K562 (cell line): Measurements from ENCODE around the gene ALKBH4.

ENCODE experiments used
- EZH2 ChIP-seq: IDR thresholded peaks from 2 replicates; pipeline ENCODE4 v1.6.1; 2012; ENCODE audit warnings: low read depth, mild to moderate bottlenecking, inconsistent platforms, low read length, borderline replicate concordance
- HDAC2 ChIP-seq: fragments of 450-650 bp; IDR thresholded peaks from 2 replicates; pipeline ENCODE4 v1.6.1; 2016; ENCODE audit warnings: mild to moderate bottlenecking
- HNRNPK ChIP-seq: fragments of 200-400 bp; formaldehyde crosslinking; IDR thresholded peaks from one replicate; pipeline ENCODE4 v1.6.1; 2018; ENCODE audit warnings: mild to moderate bottlenecking, low read depth, low read length; ENCODE audit not compliant: poor library complexity, severe bottlenecking
- MCM2 ChIP-seq: fragments of 450-650 bp; IDR thresholded peaks from 2 replicates; pipeline ENCODE4 v1.6.1; 2017; ENCODE audit warnings: low read depth, mild to moderate bottlenecking
- RCOR1 ChIP-seq, 2 experiments: IDR thresholded peaks; 2 replicates each; pipeline ENCODE4 v1.6.1; 2012; ENCODE audit warnings: low read depth in 2 of 2, low read length in 2 of 2, borderline replicate concordance in 1 of 2, improper control_type of control experiment in 1 of 2
- SMC3 ChIP-seq: conservative IDR thresholded peaks from 2 replicates; pipeline ENCODE4 v1.6.1; 2011; ENCODE audit warnings: low read depth, low read length, improper control_type of control experiment; ENCODE audit not compliant: insufficient read depth
- TAF1 ChIP-seq: IDR thresholded peaks from 2 replicates; pipeline ENCODE4 v1.6.1; 2011; ENCODE audit warnings: mild to moderate bottlenecking, low read length, moderate library complexity; ENCODE audit not compliant: insufficient read depth, control insufficient read depth, severe bottlenecking; ENCODE audit errors: extremely low read depth
- ZEB2 ChIP-seq: fragments of 450-650 bp; IDR thresholded peaks from 2 replicates; pipeline ENCODE4 v1.6.1; 2016
- ZNF436 ChIP-seq: fragments of 250-450, 450-650 bp; sonication (Bioruptor Pico); formaldehyde crosslinking; IDR thresholded peaks from 2 replicates; pipeline ENCODE4 v1.7.0; 2020; ENCODE audit warnings: mild to moderate bottlenecking
- ZNF707 ChIP-seq: fragments of 250-450 bp; sonication (Bioruptor Pico); conservative IDR thresholded peaks from 2 replicates; pipeline ENCODE4 v1.8.0; 2022; ENCODE audit warnings: inconsistent platforms, mild to moderate bottlenecking, moderate library complexity
- TF ChIP-seq, protein P1 (sequence below): sonication (generic); formaldehyde crosslinking; IDR thresholded peaks from 2 replicates; pipeline ENCODE4 v1.5.0; 2020; ENCODE audit warnings: missing genetic modification reagents
- TF ChIP-seq, protein P2 (sequence below), 3 experiments: IDR thresholded peaks in 2 of 3; conservative IDR thresholded peaks in 1 of 3; 2 replicates each; pipeline ENCODE4 v1.5.1; 2011 to 2012; ENCODE audit warnings: low read length in 3 of 3, mild to moderate bottlenecking in 3 of 3, control low read depth in 2 of 3, improper control_type of control experiment in 1 of 3, inconsistent platforms in 1 of 3, low read depth in 1 of 3, mixed read lengths in 1 of 3, moderate library complexity in 1 of 3; ENCODE audit not compliant: insufficient read depth in 2 of 3
- TF ChIP-seq, protein P3 (sequence below): fragments of 450-650 bp; conservative IDR thresholded peaks from 2 replicates; pipeline ENCODE4 v1.6.1; 2016; ENCODE audit warnings: missing genetic modification characterization, low read depth, mild to moderate bottlenecking, control low read depth, missing compliant biosample characterization
- TF ChIP-seq, protein P4 (sequence below): sonication (generic); formaldehyde crosslinking; IDR thresholded peaks from 2 replicates; pipeline ENCODE4 v1.8.1; 2022; ENCODE audit warnings: missing genetic modification reagents

DNA sequence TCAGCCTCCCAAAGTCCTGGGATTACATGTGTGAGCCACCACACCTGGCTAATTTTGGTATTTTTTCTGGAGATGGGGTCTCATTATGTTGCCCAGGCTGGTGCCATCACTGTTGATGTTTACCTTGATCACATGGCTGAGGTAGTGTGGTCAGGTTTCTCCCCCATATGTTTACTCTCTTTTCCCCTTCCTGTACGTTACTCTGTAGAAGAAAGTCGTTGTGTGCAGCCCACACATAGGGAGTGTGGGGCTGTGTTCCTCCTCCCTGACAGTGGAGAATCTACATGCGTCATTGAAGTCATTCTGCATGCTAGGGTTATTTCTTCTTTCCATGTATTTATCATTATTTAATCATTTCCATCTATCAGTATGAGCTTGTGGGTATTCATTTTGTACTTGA, 47.6 kb downstream of the ALKBH4 start:
- TF ChIP-seq SMC3 (no peak), ZEB2 (no peak), ZNF707 (no peak), RCOR1 (IDR thresholded peaks at IDR 0.05; ENCODE audit: borderline replicate concordance in 1 of 2, low read depth in 2 of 2, low read length in 2 of 2) (no peak), MCM2 (no peak), TAF1 (no peak), HDAC2 (no peak), HNRNPK (no peak), ZNF436 (no peak), EZH2 (no peak)
- TF ChIP-seq, protein P1, sequence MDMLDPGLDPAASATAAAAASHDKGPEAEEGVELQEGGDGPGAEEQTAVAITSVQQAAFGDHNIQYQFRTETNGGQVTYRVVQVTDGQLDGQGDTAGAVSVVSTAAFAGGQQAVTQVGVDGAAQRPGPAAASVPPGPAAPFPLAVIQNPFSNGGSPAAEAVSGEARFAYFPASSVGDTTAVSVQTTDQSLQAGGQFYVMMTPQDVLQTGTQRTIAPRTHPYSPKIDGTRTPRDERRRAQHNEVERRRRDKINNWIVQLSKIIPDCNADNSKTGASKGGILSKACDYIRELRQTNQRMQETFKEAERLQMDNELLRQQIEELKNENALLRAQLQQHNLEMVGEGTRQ, result no peak
- TF ChIP-seq, protein P2, sequence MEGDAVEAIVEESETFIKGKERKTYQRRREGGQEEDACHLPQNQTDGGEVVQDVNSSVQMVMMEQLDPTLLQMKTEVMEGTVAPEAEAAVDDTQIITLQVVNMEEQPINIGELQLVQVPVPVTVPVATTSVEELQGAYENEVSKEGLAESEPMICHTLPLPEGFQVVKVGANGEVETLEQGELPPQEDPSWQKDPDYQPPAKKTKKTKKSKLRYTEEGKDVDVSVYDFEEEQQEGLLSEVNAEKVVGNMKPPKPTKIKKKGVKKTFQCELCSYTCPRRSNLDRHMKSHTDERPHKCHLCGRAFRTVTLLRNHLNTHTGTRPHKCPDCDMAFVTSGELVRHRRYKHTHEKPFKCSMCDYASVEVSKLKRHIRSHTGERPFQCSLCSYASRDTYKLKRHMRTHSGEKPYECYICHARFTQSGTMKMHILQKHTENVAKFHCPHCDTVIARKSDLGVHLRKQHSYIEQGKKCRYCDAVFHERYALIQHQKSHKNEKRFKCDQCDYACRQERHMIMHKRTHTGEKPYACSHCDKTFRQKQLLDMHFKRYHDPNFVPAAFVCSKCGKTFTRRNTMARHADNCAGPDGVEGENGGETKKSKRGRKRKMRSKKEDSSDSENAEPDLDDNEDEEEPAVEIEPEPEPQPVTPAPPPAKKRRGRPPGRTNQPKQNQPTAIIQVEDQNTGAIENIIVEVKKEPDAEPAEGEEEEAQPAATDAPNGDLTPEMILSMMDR (IDR thresholded peaks at IDR 0.05 in 2 of 3, conservative IDR thresholded peaks at IDR 0.05 in 1 of 3; ENCODE audit: insufficient read depth in 2 of 3, low read depth in 1 of 3, low read length in 3 of 3), result no peak
- TF ChIP-seq, protein P3, sequence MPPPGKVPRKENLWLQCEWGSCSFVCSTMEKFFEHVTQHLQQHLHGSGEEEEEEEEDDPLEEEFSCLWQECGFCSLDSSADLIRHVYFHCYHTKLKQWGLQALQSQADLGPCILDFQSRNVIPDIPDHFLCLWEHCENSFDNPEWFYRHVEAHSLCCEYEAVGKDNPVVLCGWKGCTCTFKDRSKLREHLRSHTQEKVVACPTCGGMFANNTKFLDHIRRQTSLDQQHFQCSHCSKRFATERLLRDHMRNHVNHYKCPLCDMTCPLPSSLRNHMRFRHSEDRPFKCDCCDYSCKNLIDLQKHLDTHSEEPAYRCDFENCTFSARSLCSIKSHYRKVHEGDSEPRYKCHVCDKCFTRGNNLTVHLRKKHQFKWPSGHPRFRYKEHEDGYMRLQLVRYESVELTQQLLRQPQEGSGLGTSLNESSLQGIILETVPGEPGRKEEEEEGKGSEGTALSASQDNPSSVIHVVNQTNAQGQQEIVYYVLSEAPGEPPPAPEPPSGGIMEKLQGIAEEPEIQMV (tag), result no peak
- TF ChIP-seq, protein P4, sequence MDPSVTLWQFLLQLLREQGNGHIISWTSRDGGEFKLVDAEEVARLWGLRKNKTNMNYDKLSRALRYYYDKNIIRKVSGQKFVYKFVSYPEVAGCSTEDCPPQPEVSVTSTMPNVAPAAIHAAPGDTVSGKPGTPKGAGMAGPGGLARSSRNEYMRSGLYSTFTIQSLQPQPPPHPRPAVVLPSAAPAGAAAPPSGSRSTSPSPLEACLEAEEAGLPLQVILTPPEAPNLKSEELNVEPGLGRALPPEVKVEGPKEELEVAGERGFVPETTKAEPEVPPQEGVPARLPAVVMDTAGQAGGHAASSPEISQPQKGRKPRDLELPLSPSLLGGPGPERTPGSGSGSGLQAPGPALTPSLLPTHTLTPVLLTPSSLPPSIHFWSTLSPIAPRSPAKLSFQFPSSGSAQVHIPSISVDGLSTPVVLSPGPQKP, result no peak
